HG03025 (cell line): ENCODE measurements around the gene NMB.
"Not testable (repeated sequence)": the region's sequence is repeated elsewhere in the genome, so short reads cannot be mapped to it uniquely, and the experiment has no call there.

ENCODE experiments used
- ATAC-seq: cut with Tn5 transposase; IDR thresholded peaks from one replicate; pipeline ENCODE4 v1.9.1; 2021; ENCODE audit warnings: mild to moderate bottlenecking, moderate library complexity; ENCODE audit not compliant: unreplicated experiment, low FRiP score

NMB gene

GRCh38 chr15:84657748-84658079 is 285 bp downstream of the NMB start:
- ATAC-seq = no peak

GRCh38 chr15:84656972-84657371 is 1.0 kb downstream of the NMB start:
- no peak for ATAC-seq

- ATAC-seq = peak; percentile 34
Measured at GRCh38 chr15:84654689-84655453, 3.1 kb downstream of the NMB start.

- peak; percentile 88 for ATAC-seq
Measured at GRCh38 chr15:84653910-84654688, 3.9 kb downstream of the NMB start, which contains the start of gene WDR73. WDR73 (minus strand) TSS chr15:84654283; CDS start chr15:84654274, 9 bp downstream.

- no peak for ATAC-seq
Measured at GRCh38 chr15:84653584-84653909, 4.5 kb downstream of the NMB start.

GRCh38 chr15:84649706-84650105 is 8.3 kb downstream of the NMB start:
- no peak for ATAC-seq

- no peak for ATAC-seq
Measured at GRCh38 chr15:84648539-84648938, 9.5 kb downstream of the NMB start.

- ATAC-seq = no peak
Measured at GRCh38 chr15:84647726-84648125, 10.3 kb downstream of the NMB start.

GRCh38 chr15:84645997-84646396 is 12.0 kb downstream of the NMB start:
- no peak for ATAC-seq

- ATAC-seq = no peak
Measured at GRCh38 chr15:84645496-84645895, 12.5 kb downstream of the NMB start.

- no peak for ATAC-seq
Measured at GRCh38 chr15:84643838-84644237, 14.2 kb downstream of the NMB start.

- not testable (repeated sequence) for ATAC-seq
Measured at GRCh38 chr15:84642640-84643039, 15.4 kb downstream of the NMB start.

- ATAC-seq = not testable (repeated sequence)
Measured at GRCh38 chr15:84641871-84642270, 16.1 kb downstream of the NMB start.

GRCh38 chr15:84638103-84638502 is 19.9 kb downstream of the NMB start:
- no peak for ATAC-seq

GRCh38 chr15:84634228-84634837 is 23.7 kb downstream of the NMB start:
- ATAC-seq = no peak

- peak; percentile 38 for ATAC-seq
Measured at GRCh38 chr15:84633311-84634227, 24.4 kb downstream of the NMB start.

GRCh38 chr15:84631706-84632272 is 26.2 kb downstream of the NMB start:
- no peak for ATAC-seq

GRCh38 chr15:84629033-84629432 is 29.0 kb downstream of the NMB start:
- no peak for ATAC-seq

GRCh38 chr15:84625123-84625522 is 32.9 kb downstream of the NMB start:
- no peak for ATAC-seq

- no peak for ATAC-seq
Measured at GRCh38 chr15:84624359-84624758, 33.6 kb downstream of the NMB start.
